Neuronal stem cell (in vitro differentiated cells): ENCODE measurements around the gene EFR3B.
A peak's percentile ranks its signal among the peaks of the same experiment; 100 is the strongest.

Source experiments
- DNase-seq: peaks from one replicate; pipeline ENCODE4 v3.0.0-alpha.2; 2013; ENCODE audit warnings: low spot score
- H2AFZ ChIP-seq: one replicate; pipeline ENCODE4 v1.6.1; 2013; ENCODE audit warnings: mild to moderate bottlenecking, low read length, inconsistent platforms
- H2AK5ac ChIP-seq: 2 replicates; pipeline ENCODE4 v1.6.1; 2013; ENCODE audit warnings: low read depth, mild to moderate bottlenecking, inconsistent platforms, low read length, moderate library complexity, mixed read lengths
- H2BK120ac ChIP-seq: 2 replicates; pipeline ENCODE4 v1.6.1; 2013; ENCODE audit warnings: low read depth, mild to moderate bottlenecking, inconsistent platforms, low read length, moderate library complexity, mixed read lengths
- H2BK12ac ChIP-seq: one replicate; pipeline ENCODE4 v1.6.1; 2013; ENCODE audit warnings: low read length, inconsistent platforms
- H2BK15ac ChIP-seq: 2 replicates; pipeline ENCODE4 v1.6.1; 2013; ENCODE audit warnings: mild to moderate bottlenecking, low read length, inconsistent platforms, mixed read lengths
- H2BK5ac ChIP-seq: one replicate; pipeline ENCODE4 v1.6.1; 2013; ENCODE audit warnings: inconsistent platforms, mild to moderate bottlenecking, low read length, moderate library complexity
- H3K14ac ChIP-seq: one replicate; pipeline ENCODE4 v1.6.1; 2013; ENCODE audit warnings: low read length, inconsistent platforms
- H3K18ac ChIP-seq: 2 replicates; pipeline ENCODE4 v1.6.1; 2013; ENCODE audit warnings: low read length, inconsistent platforms
- H3K23ac ChIP-seq: 2 replicates; pipeline ENCODE4 v1.6.1; 2013; ENCODE audit warnings: low read depth, mild to moderate bottlenecking, mixed read lengths, low read length, inconsistent platforms; ENCODE audit not compliant: poor library complexity
- H3K27ac ChIP-seq: replicated peaks from 3 replicates; pipeline ENCODE4 v1.5.1; 2013; ENCODE audit warnings: low read length, inconsistent platforms
- H3K27me3 ChIP-seq, 3 experiments: 2 replicates each; pipeline ENCODE4 v1.6.1; 2013; ENCODE audit warnings: low read length in 3 of 3, mild to moderate bottlenecking in 2 of 3, inconsistent platforms in 1 of 3, low read depth in 1 of 3, mixed read lengths in 1 of 3, moderate library complexity in 1 of 3; ENCODE audit not compliant: control insufficient read depth in 3 of 3, insufficient read depth in 3 of 3
- H3K36me3 ChIP-seq, 2 donors: replicated peaks in 1 of 2; 2 replicates each; pipeline ENCODE4 v1.6.1; 2013; ENCODE audit warnings: low read length in 2 of 2; ENCODE audit not compliant: control insufficient read depth in 2 of 2, insufficient read depth in 2 of 2
- H3K4ac ChIP-seq: 2 replicates; pipeline ENCODE4 v1.6.1; 2013; ENCODE audit warnings: inconsistent platforms, mild to moderate bottlenecking, low read length, moderate library complexity
- H3K4me1 ChIP-seq, 2 donors: 1 replicate in 1 of 2; 2 replicates in 1 of 2; pipeline ENCODE4 v1.6.1; 2013; ENCODE audit warnings: low read length in 2 of 2, low read depth in 1 of 2; ENCODE audit not compliant: control insufficient read depth in 2 of 2, insufficient read depth in 1 of 2
- H3K4me2 ChIP-seq: one replicate; pipeline ENCODE4 v1.6.1; 2013; ENCODE audit warnings: mild to moderate bottlenecking, low read length, inconsistent platforms; ENCODE audit not compliant: insufficient read depth, poor library complexity, severe bottlenecking
- H3K4me3 ChIP-seq, 2 donors: 2 replicates each; pipeline ENCODE4 v1.5.1; 2013; ENCODE audit warnings: low read length in 2 of 2, mild to moderate bottlenecking in 2 of 2, inconsistent platforms in 1 of 2, moderate library complexity in 1 of 2
- H3K79me1 ChIP-seq: one replicate; pipeline ENCODE4 v1.6.1; 2013; ENCODE audit warnings: low read depth, mild to moderate bottlenecking, inconsistent platforms, low read length, moderate library complexity
- H3K9ac ChIP-seq: one replicate; pipeline ENCODE4 v1.6.1; 2013; ENCODE audit warnings: mild to moderate bottlenecking, low read depth, low read length, inconsistent platforms; ENCODE audit not compliant: poor library complexity
- H3K9me3 ChIP-seq, 2 donors: replicated peaks in 1 of 2; 2 replicates each; pipeline versions ENCODE3 to v1.6.1; 2013; ENCODE audit warnings: low read length in 2 of 2, mild to moderate bottlenecking in 2 of 2, inconsistent platforms in 1 of 2, low read depth in 1 of 2, mixed read lengths in 1 of 2, moderate library complexity in 1 of 2; ENCODE audit not compliant: control insufficient read depth in 2 of 2, insufficient read depth in 1 of 2
- H4K8ac ChIP-seq: one replicate; pipeline ENCODE4 v1.6.1; 2013; ENCODE audit warnings: low read depth, mild to moderate bottlenecking, inconsistent platforms, low read length, moderate library complexity
- H4K91ac ChIP-seq: one replicate; pipeline ENCODE4 v1.6.1; 2013; ENCODE audit warnings: low read length, low read depth, mild to moderate bottlenecking, inconsistent platforms; ENCODE audit not compliant: poor library complexity
- WGBS, 2 donors: extraction: QIAGEN DNeasy Blood & Tissue Kit; methylation state at CpG; one replicate each; pipeline ENCODE4 v1.1.7; 2013; ENCODE audit warnings: missing lambda C conversion rate in 2 of 2, mixed read lengths in 1 of 2; ENCODE audit not compliant: insufficient read length in 2 of 2, insufficient replicate concordance in 1 of 2; ENCODE audit errors: extremely low coverage in 2 of 2; 5-methylcytosine and 5-hydroxymethylcytosine counted together

EFR3B gene

GRCh38 chr2:25173719-25174118, 131.8 kb downstream of the EFR3B start:
- H2BK12ac ChIP-seq = no peak overlapping the region
- H4K8ac ChIP-seq = no peak overlapping the region
- H3K27ac ChIP-seq = no peak overlapping the region
- no peak for DNase-seq
- no peak overlapping the region for H2BK120ac ChIP-seq
- no peak overlapping the region for H3K4me2 ChIP-seq
- H3K36me3 ChIP-seq = no peaks in the 10 kb centered on the region
- no peak overlapping the region for H2BK15ac ChIP-seq
- no peak overlapping the region for H3K4ac ChIP-seq
- H3K4me1 ChIP-seq = peaks cover 17 to 19% of the 10 kb centered on the region in 2 donors
- no peak overlapping the region for H3K4me3 ChIP-seq
- no peak overlapping the region for H2BK5ac ChIP-seq
- no peak overlapping the region for H3K9ac ChIP-seq
- H2AFZ ChIP-seq = no peak overlapping the region
- no peak overlapping the region for H4K91ac ChIP-seq
- H3K79me1 ChIP-seq = no peaks in the 10 kb centered on the region
- peaks cover 0 to 6% of the 10 kb centered on the region in 2 donors for H3K9me3 ChIP-seq
- H3K27me3 ChIP-seq = peaks cover 9 to 82% (median 20%) of the 10 kb centered on the region in 3 experiments
- no peak overlapping the region for H3K23ac ChIP-seq
- no peak overlapping the region for H3K14ac ChIP-seq
- no peak overlapping the region for H2AK5ac ChIP-seq
- no peak overlapping the region for H3K18ac ChIP-seq
- no CpG with 5 or more reads among the region's 5 CpGs for WGBS, 2 donors

- DNase-seq = no peak
- Histone ChIP-seq H3K27me3 (peaks cover 4 to 82% (median 14%) of the 10 kb centered on the region in 3 experiments), H3K18ac (peak overlapping the region; percentile 80), H3K14ac (no peak overlapping the region), H3K27ac (no peak overlapping the region), H2BK12ac (peak overlapping the region; percentile 63), H3K4ac (peak overlapping the region; percentile 13), H2AFZ (no peak overlapping the region), H2BK15ac (peak overlapping the region; percentile 63), H2BK120ac (no peak overlapping the region), H3K4me3 (no peak overlapping the region), H2BK5ac (peak overlapping the region; percentile 76), H3K4me1 (peaks cover 19 to 22% of the 10 kb centered on the region in 2 donors), H3K23ac (peak overlapping the region; percentile 39), H3K36me3 (no peaks in the 10 kb centered on the region), H3K9me3 (peaks cover 0 to 6% of the 10 kb centered on the region in 2 donors), H3K4me2 (no peak overlapping the region), H2AK5ac (peak overlapping the region; percentile 78), H3K79me1 (no peaks in the 10 kb centered on the region), H4K91ac (peak overlapping the region; percentile 54), H4K8ac (no peak overlapping the region), H3K9ac (no peak overlapping the region)
- no CpG with 5 or more reads among the region's 6 CpGs for WGBS, 2 donors
Measured at GRCh38 chr2:25174192-25174861, 132.5 kb downstream of the EFR3B start.

GRCh38 chr2:25176138-25176537, 134.3 kb downstream of the EFR3B start:
- Histone ChIP-seq H2AFZ (no peak overlapping the region), H4K91ac (no peak overlapping the region), H3K79me1 (no peaks in the 10 kb centered on the region), H2BK5ac (no peak overlapping the region), H3K14ac (no peak overlapping the region), H3K4ac (no peak overlapping the region), H2BK12ac (no peak overlapping the region), H2BK15ac (no peak overlapping the region), H3K36me3 (no peaks in the 10 kb centered on the region), H3K9me3 (peaks cover 0 to under 1% of the 10 kb centered on the region in 2 donors), H3K23ac (no peak overlapping the region), H3K4me3 (no peak overlapping the region), H4K8ac (no peak overlapping the region), H3K18ac (no peak overlapping the region), H2AK5ac (no peak overlapping the region), H3K27me3 (peaks cover 0 to 72% (median 0%) of the 10 kb centered on the region in 3 experiments), H3K9ac (no peak overlapping the region), H3K4me2 (no peak overlapping the region), H3K4me1 (peaks cover 19 to 22% of the 10 kb centered on the region in 2 donors), H2BK120ac (no peak overlapping the region), H3K27ac (no peak overlapping the region)
- no CpG with 5 or more reads among the region's 6 CpGs for WGBS, 2 donors
- no peak for DNase-seq

GRCh38 chr2:25176541-25177181, 134.8 kb downstream of the EFR3B start:
- no peak overlapping the region for H2BK120ac ChIP-seq
- no peak overlapping the region for H3K4me2 ChIP-seq
- H2BK15ac ChIP-seq = no peak overlapping the region
- H3K9me3 ChIP-seq = no peaks in the 10 kb centered on the region
- H2AK5ac ChIP-seq = no peak overlapping the region
- no CpG with 5 or more reads among the region's 5 CpGs for WGBS, 2 donors
- no peak overlapping the region for H3K4ac ChIP-seq
- peak overlapping the region; percentile 13 for H3K27ac ChIP-seq
- H2BK5ac ChIP-seq = no peak overlapping the region
- H3K27me3 ChIP-seq = peaks cover 0 to 67% (median 0%) of the 10 kb centered on the region in 3 experiments
- no peak overlapping the region for H4K8ac ChIP-seq
- H3K36me3 ChIP-seq = no peaks in the 10 kb centered on the region
- H3K23ac ChIP-seq = no peak overlapping the region
- peaks cover 19 to 22% of the 10 kb centered on the region in 2 donors for H3K4me1 ChIP-seq
- no peaks in the 10 kb centered on the region for H3K79me1 ChIP-seq
- H3K9ac ChIP-seq = no peak overlapping the region
- DNase-seq = no peak
- no peak overlapping the region for H2AFZ ChIP-seq
- no peak overlapping the region for H3K18ac ChIP-seq
- no peak overlapping the region for H3K14ac ChIP-seq
- H4K91ac ChIP-seq = no peak overlapping the region
- H2BK12ac ChIP-seq = no peak overlapping the region
- H3K4me3 ChIP-seq = no peak overlapping the region
